GM21390 (cell line): ENCODE measurements around the gene P3H1.
"Not testable (repeated sequence)": the region's sequence is repeated elsewhere in the genome, so short reads cannot be mapped to it uniquely, and the experiment has no call there.

Source experiments
- ATAC-seq: cut with Tn5 transposase; IDR thresholded peaks from one replicate; pipeline ENCODE4 v1.9.1; 2021; ENCODE audit not compliant: unreplicated experiment

The P3H1 gene

GRCh38 chr1:42773420-42773819 lies 6.6 kb upstream of the P3H1 start:
- ATAC-seq = no peak

- no peak for ATAC-seq
Observed at GRCh38 chr1:42769811-42770210, 3.0 kb upstream of the P3H1 start.

DNA sequence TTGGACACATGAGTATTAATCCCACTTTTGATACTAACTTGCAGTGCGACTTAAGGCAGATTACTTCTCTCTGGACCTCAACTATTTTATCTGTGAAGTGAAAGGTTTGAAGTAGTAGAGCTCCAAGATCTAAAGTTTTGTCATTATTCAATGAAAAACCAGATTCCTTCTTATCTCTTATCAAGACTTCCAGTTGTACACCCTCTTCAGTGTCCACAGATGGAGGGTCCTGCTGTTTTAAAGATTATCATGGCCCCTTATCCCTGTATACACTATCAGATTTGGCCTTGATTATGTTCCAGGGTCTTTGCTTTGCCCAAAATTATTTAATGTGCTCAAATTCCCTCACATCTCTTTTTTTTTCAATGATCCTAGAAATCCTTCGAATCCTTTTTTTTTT lies 1.3 kb upstream of the P3H1 start:
- no peak for ATAC-seq

GRCh38 chr1:42767510-42768000 lies 727 bp upstream of the P3H1 start:
- peak; percentile 23 for ATAC-seq

DNA sequence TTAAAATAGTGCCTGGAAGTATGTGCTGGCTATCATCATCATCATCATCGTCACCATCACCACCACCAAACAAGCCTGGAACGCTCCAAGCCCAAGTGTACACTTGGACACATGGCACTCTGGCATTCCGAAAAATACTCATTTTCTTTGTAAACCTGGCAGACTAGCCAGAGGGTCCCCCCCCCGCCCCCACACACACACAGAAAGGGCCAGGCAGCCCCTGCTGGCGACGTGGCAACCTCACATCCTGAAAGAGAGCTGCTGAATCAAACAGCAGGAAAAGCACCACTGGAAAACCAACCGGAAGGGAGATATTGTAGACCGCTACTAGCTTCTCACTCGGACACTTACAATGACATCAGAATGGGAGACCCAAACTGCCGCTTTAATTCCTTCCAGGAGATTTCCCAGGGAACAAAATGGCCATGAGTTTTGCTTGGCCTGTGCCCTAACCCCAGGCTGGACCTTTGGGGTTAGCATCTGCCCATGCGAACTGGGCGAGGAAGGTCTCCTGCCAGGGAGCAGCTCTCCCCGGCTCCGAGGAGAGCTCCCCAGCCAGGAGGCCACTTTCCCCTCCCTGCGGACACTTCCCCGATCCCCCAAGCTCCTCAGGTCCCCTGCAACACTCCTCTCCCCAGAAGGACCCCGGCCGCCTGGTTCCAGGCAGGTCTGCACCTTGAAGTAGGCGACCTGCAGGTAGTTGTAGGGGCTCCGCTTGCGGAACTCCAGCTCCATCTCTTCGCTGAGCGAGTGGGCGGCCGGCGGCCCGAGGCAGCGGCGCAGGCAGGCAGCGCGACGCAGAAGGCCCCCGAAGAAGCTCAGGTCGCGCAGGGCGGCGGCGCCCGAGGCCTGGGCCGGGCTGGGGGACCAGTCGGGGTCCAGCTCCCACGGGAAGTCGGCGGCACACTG lies 742 bp downstream of the P3H1 start:
- peak; percentile 26 for ATAC-seq

DNA sequence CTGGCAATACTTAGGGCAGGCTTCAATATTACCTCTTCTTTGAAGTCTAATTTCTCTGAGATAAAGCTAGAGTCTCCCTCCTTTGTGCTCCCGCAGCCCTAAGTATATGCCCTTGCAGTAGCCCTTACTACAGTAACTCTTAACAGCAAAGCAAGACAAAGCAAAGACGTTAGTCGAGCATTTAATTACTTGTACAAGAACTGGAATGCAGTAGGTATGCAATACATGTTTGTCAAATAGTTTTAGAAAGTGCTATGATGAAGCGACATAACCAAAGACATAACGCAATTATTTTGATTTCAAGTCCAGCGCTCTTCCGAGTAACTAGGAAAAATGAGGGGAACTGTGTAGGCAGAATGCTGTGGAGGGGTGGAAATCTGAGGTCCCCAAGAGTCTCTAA lies 1.6 kb downstream of the P3H1 start:
- ATAC-seq = no peak

DNA sequence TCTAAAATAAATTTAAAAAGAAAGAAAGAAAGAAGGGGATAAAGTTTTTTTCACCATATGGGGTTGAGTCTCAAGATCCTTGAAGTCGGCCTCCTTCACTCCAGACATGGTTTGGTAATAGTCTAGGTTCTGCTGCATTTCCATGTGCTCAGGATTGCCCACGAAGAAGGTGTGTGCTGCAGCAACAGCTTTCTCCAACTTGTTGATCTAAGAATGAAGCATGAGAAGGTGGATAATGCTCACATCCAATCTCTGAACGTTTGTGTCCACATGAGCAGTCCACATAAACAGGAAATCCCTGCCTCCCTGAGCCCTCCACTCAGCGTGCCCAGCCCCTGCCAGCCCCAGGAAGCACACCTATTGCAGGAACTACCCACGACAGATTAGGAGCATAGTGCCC lies 4.6 kb downstream of the P3H1 start:
- no peak for ATAC-seq

DNA sequence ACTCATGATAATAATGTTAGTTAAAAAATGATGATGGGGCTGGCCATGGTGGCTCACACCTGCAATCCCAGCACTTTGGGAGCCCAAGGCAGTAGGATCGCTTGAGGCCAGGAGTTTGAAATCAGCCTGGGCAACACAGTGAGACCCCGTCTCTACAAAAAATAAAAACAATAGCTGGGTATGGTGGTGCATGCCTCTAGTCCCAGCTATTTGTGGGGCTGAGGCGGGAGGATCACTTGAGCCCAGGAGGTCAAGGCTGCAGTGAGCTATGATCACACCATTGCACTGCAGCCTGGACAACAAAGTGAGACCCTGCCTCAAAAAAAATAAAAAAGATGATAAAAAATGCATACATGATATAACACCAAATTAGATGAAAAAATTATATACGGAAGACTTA lies 5.3 kb downstream of the P3H1 start:
- ATAC-seq = no peak

- ATAC-seq = no peak
Observed at GRCh38 chr1:42759114-42759513, 7.7 kb downstream of the P3H1 start.

- no peak for ATAC-seq
Observed at GRCh38 chr1:42758641-42759040, 8.2 kb downstream of the P3H1 start.

- ATAC-seq = no peak
Observed at GRCh38 chr1:42757892-42758275, 8.9 kb downstream of the P3H1 start.

GRCh38 chr1:42756956-42757891 lies 9.6 kb downstream of the P3H1 start:
- ATAC-seq = no peak

DNA sequence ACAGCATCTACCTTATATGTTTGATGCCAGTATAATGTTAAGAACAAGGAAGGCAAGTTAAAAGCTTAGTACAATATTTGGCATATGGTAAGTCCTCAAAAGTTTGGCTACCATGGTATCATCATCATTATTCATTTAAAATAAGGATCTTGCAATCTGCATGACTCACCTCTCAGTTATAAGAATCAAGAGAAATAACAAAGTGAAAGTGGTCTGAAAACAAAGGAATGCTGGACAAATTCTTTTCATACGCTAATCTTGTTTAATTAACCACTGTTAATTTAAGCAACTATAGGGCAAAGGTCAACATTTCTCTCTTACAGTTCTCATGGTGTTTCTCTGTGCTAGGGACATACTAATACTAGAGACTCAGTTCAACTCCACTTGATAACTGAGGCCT lies 13.8 kb downstream of the P3H1 start:
- no peak for ATAC-seq

- ATAC-seq = no peak
Observed at GRCh38 chr1:42752284-42752683, 14.5 kb downstream of the P3H1 start.

- not testable (repeated sequence) for ATAC-seq
Observed at GRCh38 chr1:42751511-42752070, 15.2 kb downstream of the P3H1 start.

- ATAC-seq = no peak
Observed at GRCh38 chr1:42750041-42750440, 16.8 kb downstream of the P3H1 start.

GRCh38 chr1:42748461-42749410 lies 18.1 kb downstream of the P3H1 start:
- no peak for ATAC-seq

- ATAC-seq = no peak
Observed at GRCh38 chr1:42748021-42748420, 18.8 kb downstream of the P3H1 start.

- no peak for ATAC-seq
Observed at GRCh38 chr1:42747125-42747524, 19.7 kb downstream of the P3H1 start.

- no peak for ATAC-seq
Observed at GRCh38 chr1:42746436-42747105, 20.3 kb downstream of the P3H1 start.
